Astrocyte of the cerebellum (primary cell): Measurements from ENCODE around the gene SLC22A12.

Source experiments
- DNase-seq: peaks from one replicate; pipeline ENCODE4 v3.0.0-alpha.2; 2011; ENCODE audit warnings: low read depth
- H3K4me3 ChIP-seq: 2 replicates; pipeline ENCODE4 v1.5.1; 2011; ENCODE audit warnings: mild to moderate bottlenecking, low read depth, low read length, moderate library complexity
- in situ Hi-C: cut with HindIII; loops from 2 replicates; pipeline ENCODE4 v1.10.0; 2017; ENCODE audit warnings: low sequenced_read_pairs
- TF ChIP-seq, protein P1 (sequence below): IDR thresholded peaks from 2 replicates; pipeline ENCODE4 v1.5.1; 2012; ENCODE audit warnings: low read length, low read depth, moderate library complexity, mild to moderate bottlenecking; ENCODE audit errors: missing control alignments

SLC22A12 gene

DNA sequence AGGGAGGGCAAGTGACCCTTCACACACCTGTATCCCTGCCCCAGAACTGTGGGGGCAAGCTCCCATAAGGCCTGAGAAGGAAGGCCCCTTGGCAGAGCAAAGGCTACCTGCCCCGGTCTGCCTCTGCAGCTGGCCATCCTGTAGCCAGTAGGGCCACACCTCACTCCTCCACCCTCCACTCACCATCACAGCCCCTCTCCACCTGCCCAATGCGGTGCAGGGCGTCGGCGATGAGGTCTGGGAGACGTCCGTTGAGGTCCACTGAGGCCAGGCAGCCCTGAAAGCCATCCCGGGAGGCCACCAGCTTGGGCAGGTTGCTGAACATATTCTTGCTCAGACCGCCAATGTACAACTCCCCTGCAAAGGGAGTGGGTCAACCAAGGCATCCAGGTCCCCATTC lies 57.5 kb downstream of the SLC22A12 start:
- TF ChIP-seq, protein P1, sequence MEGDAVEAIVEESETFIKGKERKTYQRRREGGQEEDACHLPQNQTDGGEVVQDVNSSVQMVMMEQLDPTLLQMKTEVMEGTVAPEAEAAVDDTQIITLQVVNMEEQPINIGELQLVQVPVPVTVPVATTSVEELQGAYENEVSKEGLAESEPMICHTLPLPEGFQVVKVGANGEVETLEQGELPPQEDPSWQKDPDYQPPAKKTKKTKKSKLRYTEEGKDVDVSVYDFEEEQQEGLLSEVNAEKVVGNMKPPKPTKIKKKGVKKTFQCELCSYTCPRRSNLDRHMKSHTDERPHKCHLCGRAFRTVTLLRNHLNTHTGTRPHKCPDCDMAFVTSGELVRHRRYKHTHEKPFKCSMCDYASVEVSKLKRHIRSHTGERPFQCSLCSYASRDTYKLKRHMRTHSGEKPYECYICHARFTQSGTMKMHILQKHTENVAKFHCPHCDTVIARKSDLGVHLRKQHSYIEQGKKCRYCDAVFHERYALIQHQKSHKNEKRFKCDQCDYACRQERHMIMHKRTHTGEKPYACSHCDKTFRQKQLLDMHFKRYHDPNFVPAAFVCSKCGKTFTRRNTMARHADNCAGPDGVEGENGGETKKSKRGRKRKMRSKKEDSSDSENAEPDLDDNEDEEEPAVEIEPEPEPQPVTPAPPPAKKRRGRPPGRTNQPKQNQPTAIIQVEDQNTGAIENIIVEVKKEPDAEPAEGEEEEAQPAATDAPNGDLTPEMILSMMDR = no peak
- DNase-seq = no peak
- in situ Hi-C loops = loop anchor here (25.0 kb wide), 1 partner anchor 436 kb away; the partner anchor contains the start of gene FERMT3
- H3K4me3 ChIP-seq = no peak overlapping the region

DNA sequence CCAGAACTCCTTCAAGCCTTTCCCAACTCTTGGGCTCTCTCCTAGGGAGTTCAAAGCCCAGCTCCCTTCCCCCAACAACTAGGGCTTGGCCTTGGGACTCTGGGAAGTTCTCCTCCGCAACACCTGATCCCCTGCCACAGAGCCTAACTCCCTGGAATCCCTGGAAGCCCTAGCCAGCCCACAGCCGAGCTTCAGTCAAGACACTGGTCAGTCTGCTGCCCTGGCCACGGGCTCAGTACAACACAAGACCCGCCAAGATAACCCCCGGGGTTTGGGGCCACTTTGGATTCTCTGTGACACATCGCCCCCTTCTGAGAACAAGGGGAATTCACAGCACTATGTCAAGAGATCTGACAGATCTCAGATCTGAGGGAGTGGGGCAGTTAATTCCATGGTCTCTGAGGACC lies 58.3 kb downstream of the SLC22A12 start:
- no peak for DNase-seq
- TF ChIP-seq, protein P1 = peak; percentile 44
- no peak overlapping the region for H3K4me3 ChIP-seq
- in situ Hi-C loops = loop anchor here (25.0 kb wide), 1 partner anchor 437 kb away; the partner anchor contains the start of gene FERMT3

DNA sequence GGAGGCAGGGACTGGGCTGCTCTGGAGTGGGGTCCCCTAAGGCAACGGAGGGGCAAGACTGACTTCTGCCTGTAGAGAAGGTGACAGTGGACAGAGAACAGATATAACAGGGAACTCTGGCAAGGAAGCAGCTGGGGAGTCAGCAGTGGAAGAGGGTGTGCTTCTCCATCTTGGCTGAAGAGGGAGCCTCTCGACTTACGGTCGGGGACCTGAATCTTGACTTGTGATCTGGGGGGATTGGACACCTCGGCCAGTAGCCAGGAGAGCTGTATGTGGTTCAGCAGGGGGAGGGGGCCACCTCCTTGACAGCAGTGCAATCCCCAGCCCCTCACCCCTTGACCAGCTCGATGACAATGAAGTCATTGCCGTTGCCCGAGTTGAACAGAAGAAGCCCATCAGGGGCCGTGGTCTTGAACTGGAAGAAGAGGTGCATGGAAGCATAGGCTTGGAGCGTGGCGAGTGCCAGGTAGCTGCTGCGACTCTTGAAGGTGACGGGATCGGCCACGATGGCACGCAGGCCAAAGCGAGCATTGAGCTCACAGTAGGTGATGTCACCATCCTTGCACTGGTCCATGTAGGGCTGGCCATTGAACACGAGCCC lies 60.0 kb downstream of the SLC22A12 start:
- H3K4me3 ChIP-seq = no peak overlapping the region
- in situ Hi-C loops = no loop called here
- DNase-seq = no peak
- TF ChIP-seq, protein P1 = peak; percentile 61
